ENCODE results near the gene C6orf62. TPM values are rescaled to one million over a fixed set of nuclear protein-coding genes. Genes with fewer than 3 reads are reported as not detected.

C6orf62 gene
- polyA plus RNA-seq, 1 of the 3 experiments (the other 2 are of a cell fraction): 36.0 TPM

- Histone ChIP-seq H3K9me3 (no peaks in the 10 kb centered on the region), H3K27me3 (ENCODE audit: insufficient read depth) (no peaks in the 10 kb centered on the region), H4K20me1 (ENCODE audit: insufficient read depth) (no peaks in the 10 kb centered on the region), H3K9ac (peak within 1 kb of the TSS; percentile 86), H3K4me1 (ENCODE audit: control insufficient read depth in 1 of 2, insufficient read depth in 2 of 2, low read depth in 1 of 2, low read length in 1 of 2) (peaks cover 6 to 14% of the 10 kb centered on the region in 2 experiments; a peak in 2 of 4 replicates), H3K79me2 (ENCODE audit: insufficient read depth) (peaks cover 50% of the 10 kb centered on the region), H3K4me2 (peak within 1 kb of the TSS; percentile 79), H3K9me2 (no peaks in the 10 kb centered on the region), H3F3A (replicated peaks; ENCODE audit: insufficient read depth) (peaks cover 3% of the 10 kb centered on the region), H2AFZ (ENCODE audit: low read depth) (peak within 1 kb of the TSS; percentile 92), H3K4me3 (ENCODE audit: low read depth in 2 of 2, low read length in 1 of 2) (peak within 1 kb of the TSS; percentile 67 to 82), H3K27ac (ENCODE audit: low read depth in 2 of 2, low read length in 1 of 2) (peak within 1 kb of the TSS; percentile 87 to 91), H3K36me3 (replicated peaks in 1 of 2; ENCODE audit: control insufficient read depth in 1 of 2, insufficient read depth in 2 of 2, low read length in 1 of 2) (peaks cover 25 to 31% of the 10 kb centered on the region in 2 experiments)
- ChIA-PET CTCF (interaction anchor here (0.6 to 7.3 kb wide), 24 partner anchors 9 to 172 kb away, joined by 3 to 96 read pairs (median 4); partner anchors contain the start of genes ALDH5A1, C6orf62 and KIAA0319), POLR2A (interaction anchor here (0.9 to 1.6 kb wide), 5 partner anchors 14 to 86 kb away, joined by 3 to 12 read pairs (median 3); partner anchors contain the start of gene KIAA0319)
- DNase-seq: peak; percentile 96
- 1% methylated on average over 56 of the region's 62 CpGs for WGBS (ENCODE audit: low lambda C conversion rate)
- no peak for TF ChIP-seq FOXJ3 (CRISPR knock-in tag; IDR thresholded peaks at IDR 0.05)
- TF ChIP-seq SIN3A (IDR thresholded peaks at IDR 0.05; ENCODE audit: borderline replicate concordance, low read depth, low read length): peak; percentile 68; the same call in 1 of the 2 replicates
- TF ChIP-seq MEF2A (IDR thresholded peaks at IDR 0.05; ENCODE audit: borderline replicate concordance, low read depth): no peak
- TF ChIP-seq IRF3 (IDR thresholded peaks at IDR 0.05; ENCODE audit: low read depth, low read length): no peak
- TF ChIP-seq ZBTB33 (IDR thresholded peaks at IDR 0.05; ENCODE audit: borderline replicate concordance, low read depth): no peak
- TF ChIP-seq EZH2phosphoT487 (IDR thresholded peaks at IDR 0.05; ENCODE audit: borderline replicate concordance, low read depth): no peak
- peak; percentile 87 for TF ChIP-seq YY1 (IDR thresholded peaks at IDR 0.05; ENCODE audit: low read depth)
- TF ChIP-seq TAF1 (IDR thresholded peaks at IDR 0.05; ENCODE audit: borderline replicate concordance, low read depth, low read length): peak; percentile 80
- peak; percentile 7; the same call in 1 of the 2 replicates for TF ChIP-seq REST (IDR thresholded peaks at IDR 0.05; ENCODE audit: low read depth, low read length)
- TF ChIP-seq FOSL2 (IDR thresholded peaks at IDR 0.05; ENCODE audit: borderline replicate concordance, low read depth): no peak
- no peak for TF ChIP-seq NFIC (IDR thresholded peaks at IDR 0.05; ENCODE audit: borderline replicate concordance)
- peak; percentile 41; the same call in 1 of the 2 replicates for TF ChIP-seq USF1 (IDR thresholded peaks at IDR 0.05; ENCODE audit: borderline replicate concordance, low read depth)
- TF ChIP-seq USF2 (IDR thresholded peaks at IDR 0.05; ENCODE audit: borderline replicate concordance, low read depth, low read length): no peak
- peak; percentile 32; the same call in 1 of the 2 replicates for TF ChIP-seq TCF12 (IDR thresholded peaks at IDR 0.05)
- no peak for TF ChIP-seq FOXM1 (IDR thresholded peaks at IDR 0.05; ENCODE audit: low read depth)
- TF ChIP-seq CHD2 (IDR thresholded peaks at IDR 0.05; ENCODE audit: low read length, partially characterized antibody): peak; percentile 45
- peak; percentile 64 for TF ChIP-seq RAD21 (IDR thresholded peaks at IDR 0.05; ENCODE audit: low read length)
- TF ChIP-seq GATA2 (CRISPR knock-in tag; IDR thresholded peaks at IDR 0.05): no peak
- TF ChIP-seq POLR2AphosphoS5 (IDR thresholded peaks at IDR 0.05; ENCODE audit: low read depth, low read length): peak; percentile 71
- TF ChIP-seq PBX3 (IDR thresholded peaks at IDR 0.05): no peak
- TF ChIP-seq MXI1 (IDR thresholded peaks at IDR 0.05; ENCODE audit: low read depth, low read length): peak; percentile 41
- TF ChIP-seq SMC3 (IDR thresholded peaks at IDR 0.05; ENCODE audit: low read depth, low read length): no peak; the same call in 1 of the 2 replicates
Observed at GRCh38 chr6:24666641-24667377, 52.1 kb downstream of the C6orf62 start, which contains the start of the genes ACOT13 and TDP2. ACOT13 (plus strand) TSS chr6:24667077; CDS start chr6:24667264, 187 bp downstream. TDP2 (minus strand) TSS chr6:24666899; CDS start chr6:24666862, 37 bp downstream.
